ENCODE data around the gene RAB11A.

DNA sequence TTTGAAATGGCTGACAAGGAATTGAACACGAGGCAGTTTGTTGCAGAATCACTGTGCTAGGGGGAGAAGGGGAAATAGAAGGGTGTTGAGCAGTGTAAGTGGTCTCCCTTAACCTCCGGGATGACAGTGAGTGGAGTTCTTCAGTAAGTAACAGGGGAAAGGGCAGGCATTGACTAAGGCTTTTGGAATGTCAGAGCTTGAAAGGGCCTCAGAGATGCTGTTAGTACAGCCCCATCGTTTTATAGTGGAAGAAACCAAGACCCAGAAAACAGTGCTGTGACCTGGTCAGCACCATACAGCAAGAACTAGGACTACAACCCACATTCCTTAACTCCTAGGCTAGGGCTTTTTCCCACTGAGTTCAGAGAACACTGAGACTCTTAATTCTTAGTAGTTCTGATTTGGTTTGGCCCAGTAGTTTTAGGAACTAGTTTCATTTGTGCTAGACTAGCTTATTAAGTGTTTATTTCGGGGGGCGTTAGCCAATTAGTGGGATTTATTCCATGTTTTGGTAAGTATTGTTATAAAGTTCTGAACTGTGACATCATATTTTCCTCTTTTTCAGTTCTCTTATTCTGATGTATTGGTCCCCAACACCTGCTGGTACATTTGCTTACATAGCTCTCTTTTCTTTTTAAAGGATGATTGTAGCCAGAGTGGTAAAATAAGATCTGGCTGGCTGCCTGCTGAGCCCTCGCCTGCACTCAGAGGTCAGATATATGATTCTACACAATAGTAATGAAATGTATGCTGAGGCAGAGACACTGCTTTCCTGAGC lies 34.2 kb downstream of the RAB11A start:
- TF ChIP-seq POLR2AphosphoS5 (IDR thresholded peaks at IDR 0.05; ENCODE audit: control insufficient read depth, insufficient read depth, low read depth, low read length) (no peak), TRIM24 (IDR thresholded peaks at IDR 0.05) (no peak), TOE1 (IDR thresholded peaks at IDR 0.05; ENCODE audit: borderline replicate concordance) (no peak), TOE1 (CRISPR knock-in tag; IDR thresholded peaks at IDR 0.05; ENCODE audit: borderline replicate concordance, low read depth) (no peak), ZNF212 (CRISPR knock-in tag; IDR thresholded peaks at IDR 0.05) (no peak)
- TF ChIP-seq, protein P1, sequence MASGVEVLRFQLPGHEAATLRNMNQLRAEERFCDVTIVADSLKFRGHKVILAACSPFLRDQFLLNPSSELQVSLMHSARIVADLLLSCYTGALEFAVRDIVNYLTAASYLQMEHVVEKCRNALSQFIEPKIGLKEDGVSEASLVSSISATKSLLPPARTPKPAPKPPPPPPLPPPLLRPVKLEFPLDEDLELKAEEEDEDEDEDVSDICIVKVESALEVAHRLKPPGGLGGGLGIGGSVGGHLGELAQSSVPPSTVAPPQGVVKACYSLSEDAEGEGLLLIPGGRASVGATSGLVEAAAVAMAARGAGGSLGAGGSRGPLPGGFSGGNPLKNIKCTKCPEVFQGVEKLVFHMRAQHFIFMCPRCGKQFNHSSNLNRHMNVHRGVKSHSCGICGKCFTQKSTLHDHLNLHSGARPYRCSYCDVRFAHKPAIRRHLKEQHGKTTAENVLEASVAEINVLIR (CRISPR knock-in tag; IDR thresholded peaks at IDR 0.05), result no peak
- TF ChIP-seq, protein P2, sequence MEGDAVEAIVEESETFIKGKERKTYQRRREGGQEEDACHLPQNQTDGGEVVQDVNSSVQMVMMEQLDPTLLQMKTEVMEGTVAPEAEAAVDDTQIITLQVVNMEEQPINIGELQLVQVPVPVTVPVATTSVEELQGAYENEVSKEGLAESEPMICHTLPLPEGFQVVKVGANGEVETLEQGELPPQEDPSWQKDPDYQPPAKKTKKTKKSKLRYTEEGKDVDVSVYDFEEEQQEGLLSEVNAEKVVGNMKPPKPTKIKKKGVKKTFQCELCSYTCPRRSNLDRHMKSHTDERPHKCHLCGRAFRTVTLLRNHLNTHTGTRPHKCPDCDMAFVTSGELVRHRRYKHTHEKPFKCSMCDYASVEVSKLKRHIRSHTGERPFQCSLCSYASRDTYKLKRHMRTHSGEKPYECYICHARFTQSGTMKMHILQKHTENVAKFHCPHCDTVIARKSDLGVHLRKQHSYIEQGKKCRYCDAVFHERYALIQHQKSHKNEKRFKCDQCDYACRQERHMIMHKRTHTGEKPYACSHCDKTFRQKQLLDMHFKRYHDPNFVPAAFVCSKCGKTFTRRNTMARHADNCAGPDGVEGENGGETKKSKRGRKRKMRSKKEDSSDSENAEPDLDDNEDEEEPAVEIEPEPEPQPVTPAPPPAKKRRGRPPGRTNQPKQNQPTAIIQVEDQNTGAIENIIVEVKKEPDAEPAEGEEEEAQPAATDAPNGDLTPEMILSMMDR (IDR thresholded peaks at IDR 0.05 in 2 of 3, conservative IDR thresholded peaks at IDR 0.05 in 1 of 3; ENCODE audit: insufficient read depth in 2 of 3, low read depth in 1 of 3, low read length in 3 of 3), result no peak

All from K562 (cell line).